Measurements from ENCODE around the gene OR5K2.
A peak's percentile ranks its signal among the peaks of the same experiment; 100 is the strongest.

Gene OR5K2

DNA sequence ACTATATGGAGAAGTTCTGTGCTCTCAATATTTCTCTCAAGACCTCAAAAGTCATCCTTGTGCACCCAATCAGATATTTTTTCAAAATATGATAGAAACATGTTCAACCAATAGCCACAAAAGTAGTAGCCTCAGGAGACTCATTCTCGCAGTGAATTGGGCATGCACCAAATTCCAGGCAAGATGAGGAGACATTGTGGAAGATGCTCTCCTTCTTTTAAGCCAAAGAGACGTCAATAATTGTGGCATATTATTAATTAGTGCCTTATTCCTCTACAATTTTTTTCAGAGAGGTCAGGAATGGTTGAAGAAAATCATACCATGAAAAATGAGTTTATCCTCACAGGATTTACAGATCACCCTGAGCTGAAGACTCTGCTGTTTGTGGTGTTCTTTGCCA is at the start of gene OR5K2:
TSS of gene OR5K2 (plus strand) at position 301 of the 400 bp plus-strand sequence. CDS start at position 301, 0 bp downstream.
- no peak for DNase-seq

DNA sequence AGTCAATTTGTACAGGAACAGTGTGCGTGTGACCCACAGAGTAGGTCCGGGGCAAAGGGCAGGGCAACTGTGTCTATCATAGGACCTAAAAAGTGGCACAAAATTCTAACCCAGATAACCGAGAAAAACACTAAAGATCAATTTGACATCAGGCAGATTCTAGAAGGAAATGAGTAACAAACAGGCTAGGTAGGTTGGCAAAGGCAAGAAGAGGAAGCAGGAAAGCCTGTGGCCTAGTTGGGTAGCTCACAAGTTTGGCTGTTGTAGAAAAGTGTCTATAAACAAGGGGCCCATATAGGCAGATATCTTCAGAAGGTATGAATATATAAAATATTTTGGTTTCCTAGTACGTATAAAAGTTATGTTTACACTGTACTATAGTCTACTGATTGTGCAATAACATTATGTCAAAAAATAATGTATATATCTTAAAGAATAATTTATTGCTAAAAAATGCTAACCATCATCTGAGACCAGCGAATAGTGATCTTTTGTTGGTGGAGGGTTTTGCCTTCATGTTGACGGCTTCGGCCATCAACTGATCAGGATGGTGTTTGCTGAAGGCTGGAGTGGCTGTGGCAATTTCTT is 47.8 kb upstream of the OR5K2 start:
- DNase-seq = no peak

DNA sequence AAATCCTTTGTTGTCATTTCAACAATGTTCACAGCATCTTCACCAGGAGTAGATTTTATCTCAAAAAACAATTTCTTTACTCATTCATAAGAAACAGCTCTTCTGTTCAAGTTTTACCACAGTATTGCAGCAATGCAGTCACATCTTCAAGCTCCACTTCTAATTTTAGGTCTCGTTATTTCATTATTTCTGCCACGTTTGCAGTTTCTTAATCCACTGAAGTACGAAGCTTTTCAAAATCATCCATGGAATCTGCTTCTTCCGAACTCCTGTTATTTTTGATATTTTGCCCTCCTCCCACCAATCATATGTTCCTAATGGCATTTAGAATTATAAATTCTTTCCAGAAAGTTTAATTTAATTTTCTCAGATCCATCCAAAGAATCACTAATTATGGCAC is 47.1 kb upstream of the OR5K2 start:
- DNase-seq = no peak

DNA sequence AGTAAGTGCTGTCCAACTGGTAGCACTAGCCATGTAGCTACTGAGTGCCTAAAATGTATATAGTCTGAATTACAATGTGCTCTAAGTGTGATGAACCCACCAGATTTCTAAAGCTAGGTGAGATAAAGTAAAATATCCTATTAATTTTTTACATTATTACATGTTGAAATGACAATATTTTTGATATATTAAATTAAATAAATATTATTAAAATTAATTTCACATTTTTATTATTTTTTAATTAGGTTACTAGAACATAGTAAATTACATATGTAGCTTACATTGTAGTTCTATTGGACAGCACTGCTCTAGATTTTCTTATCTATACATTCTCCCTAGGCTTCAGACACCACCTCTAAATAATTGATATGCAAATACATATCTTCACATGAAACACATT is 43.7 kb upstream of the OR5K2 start:
- DNase-seq = no peak

DNA sequence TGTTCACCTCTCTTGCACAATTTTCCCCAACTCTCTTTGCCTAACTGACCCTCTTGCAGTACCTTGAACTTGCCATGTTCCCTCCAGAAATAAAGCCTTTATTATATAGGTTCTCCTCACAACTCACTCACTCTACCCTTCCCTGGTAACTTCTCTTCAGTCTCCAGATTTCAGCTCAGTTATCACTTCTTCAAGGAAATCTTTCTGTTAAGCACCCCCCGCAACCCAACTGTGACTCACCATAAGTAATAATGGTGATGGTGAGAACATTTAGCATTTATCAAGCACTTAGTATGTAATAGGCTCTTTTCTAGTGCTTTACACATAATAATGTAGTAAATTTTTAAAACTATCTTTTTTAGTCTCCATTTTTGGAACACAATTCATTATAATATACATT is 42.6 kb upstream of the OR5K2 start:
- no peak for DNase-seq

DNA sequence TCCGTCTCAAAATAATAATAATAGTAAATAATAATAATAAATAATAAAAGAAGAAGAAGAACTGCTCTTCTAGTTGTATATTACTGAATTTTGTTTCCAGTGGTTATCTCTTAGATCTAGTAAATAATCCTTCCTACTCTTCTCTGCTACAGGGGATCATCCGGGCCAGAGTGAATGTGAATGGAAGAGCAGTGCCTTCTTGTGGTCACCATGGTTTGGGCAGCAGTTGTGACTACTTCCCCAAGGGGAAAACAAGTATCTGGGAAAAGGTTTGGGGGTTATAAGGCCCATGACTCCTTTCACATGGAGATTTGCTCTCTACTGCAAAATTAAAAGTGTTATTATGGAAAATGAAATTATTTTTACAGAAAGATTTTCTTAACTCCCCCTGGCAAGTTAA is 39.9 kb upstream of the OR5K2 start:
- no peak for DNase-seq

DNA sequence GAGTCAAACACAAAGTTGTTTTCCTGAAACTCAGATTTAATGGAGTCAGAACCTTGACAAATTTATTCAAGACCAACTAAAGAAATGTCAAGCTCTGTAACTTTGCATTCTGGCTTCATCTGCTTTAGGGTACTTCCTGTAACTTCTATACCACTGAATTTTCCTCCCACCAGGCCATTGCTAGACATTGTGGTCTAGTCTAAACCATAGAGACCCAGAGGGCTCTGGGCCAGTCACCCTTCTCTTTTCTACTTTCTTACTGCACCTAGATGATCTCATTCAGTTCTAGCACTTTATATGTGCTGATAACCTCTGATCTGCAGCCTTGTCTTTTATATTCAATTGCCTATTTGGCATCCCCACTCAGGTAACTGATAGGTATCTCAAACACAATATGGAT is 37.3 kb upstream of the OR5K2 start:
- no peak for DNase-seq

DNA sequence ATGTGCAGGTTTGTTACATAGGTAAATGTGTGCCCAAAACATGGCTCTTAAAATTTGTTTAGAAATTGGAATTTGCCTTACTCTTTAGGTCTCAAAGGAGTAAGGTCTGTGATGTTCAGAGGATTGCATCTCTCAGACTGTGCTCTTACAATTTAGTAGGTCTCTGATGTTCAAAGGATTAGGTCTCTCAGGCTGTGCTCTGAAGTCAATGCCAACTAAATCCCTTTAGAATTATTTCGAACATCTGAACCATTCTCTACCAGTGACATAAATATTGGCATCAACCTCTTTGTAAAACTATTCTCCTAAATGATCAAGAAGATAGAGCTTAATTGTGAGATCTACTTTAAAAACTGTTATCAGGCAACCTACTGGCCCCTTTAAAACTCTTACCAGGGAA is 34.6 kb upstream of the OR5K2 start, which contains the start of gene OR5K1:
TSS of gene OR5K1 (plus strand) at position 301 of the 400 bp plus-strand sequence. CDS start 6,376 bp downstream, outside the sequence.
- no peak for DNase-seq

DNA sequence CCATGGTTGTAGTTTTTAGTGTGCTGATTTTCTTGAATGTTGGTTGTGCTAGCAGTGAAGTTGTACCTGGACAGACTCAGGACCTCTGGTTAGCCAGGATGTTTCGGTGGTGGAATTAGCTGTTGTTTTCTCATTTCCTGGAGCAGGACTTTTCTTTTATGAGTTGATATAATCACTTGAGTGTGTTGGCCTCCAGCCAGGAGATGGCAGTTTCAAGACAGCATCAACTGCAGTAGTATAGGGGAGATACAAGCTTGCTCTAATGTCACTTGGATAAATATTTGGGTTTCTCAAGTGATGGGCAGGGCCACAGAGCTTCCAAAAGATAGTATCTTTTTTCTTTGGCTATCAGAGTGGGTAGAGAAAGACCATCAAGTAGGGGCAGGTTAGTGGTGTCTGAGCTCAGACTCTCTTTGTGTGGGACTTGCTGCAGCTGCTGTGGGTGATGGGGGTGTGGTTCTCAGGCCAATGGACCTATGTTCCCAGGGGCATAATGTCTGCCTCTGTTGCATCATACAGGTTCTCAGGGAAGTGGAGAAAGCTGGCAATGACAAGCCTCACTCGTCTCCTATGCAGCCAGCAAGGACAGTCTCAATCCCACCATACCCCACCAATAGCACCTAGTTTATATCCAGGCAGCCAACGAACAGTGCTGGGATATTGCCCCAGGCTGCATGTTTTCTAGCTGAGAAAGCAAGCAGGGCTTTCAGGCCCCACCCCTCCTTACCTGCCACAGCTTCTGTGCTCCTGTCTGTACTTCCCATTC is 14.6 kb upstream of the OR5K2 start:
- no peak for DNase-seq

DNA sequence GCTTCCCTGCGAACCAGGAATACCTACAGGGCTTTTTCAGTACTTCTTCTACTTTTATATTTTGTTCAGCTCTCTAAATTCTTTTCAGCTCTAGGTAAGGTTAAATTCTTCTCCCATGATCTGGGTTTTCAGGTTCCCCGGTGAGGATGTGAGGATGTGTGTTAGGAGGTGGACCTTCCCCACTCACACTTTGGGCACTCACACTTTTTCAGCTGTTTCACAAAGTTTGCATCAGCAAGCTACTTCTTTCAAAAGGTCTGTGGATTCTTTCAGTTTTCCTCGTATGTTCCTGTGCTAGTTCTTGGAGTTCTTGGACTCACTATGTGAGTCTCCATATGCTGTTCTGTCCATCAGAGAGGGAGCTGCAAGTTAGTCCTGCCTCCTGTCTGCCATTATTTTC is 13.9 kb upstream of the OR5K2 start:
- no peak for DNase-seq

DNA sequence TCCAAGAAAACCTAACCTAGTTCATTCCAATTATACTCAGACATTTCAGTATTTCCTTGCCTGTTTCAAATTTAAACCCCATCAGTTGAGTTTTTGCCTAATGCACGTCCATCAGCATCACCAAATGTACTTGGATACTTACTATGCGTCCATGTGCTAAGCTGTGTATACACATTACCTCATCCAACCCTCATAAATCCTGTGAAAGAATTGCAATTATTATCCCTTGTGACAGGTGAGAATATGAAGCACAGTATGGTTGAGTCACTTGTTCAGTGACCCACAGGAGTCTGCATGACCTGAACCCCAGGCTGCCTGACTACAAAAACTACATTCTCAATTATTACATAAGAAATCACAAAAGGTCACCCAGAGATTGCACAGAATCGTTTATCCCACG is 2.5 kb downstream of the OR5K2 start:
- DNase-seq = no peak

DNA sequence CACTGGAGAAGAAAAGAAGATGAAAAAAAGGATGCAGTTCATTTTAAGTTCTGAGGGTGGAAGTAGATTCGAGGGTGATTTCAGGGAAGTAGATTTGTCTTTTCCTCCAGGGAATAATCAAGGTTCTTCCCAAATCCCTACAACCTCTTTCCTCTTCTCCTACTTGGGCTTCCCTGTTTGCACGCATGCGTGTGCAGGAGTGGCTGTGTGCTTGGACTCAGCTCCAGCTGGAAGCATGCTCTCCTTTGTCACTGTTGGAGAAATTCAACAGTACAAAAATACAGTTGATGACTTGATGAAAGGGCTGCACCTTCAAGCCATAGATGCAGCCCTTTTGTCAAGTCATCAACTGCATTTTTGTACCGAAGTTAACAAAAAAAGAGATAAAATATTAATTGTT is 3.8 kb downstream of the OR5K2 start:
- no peak for DNase-seq

DNA sequence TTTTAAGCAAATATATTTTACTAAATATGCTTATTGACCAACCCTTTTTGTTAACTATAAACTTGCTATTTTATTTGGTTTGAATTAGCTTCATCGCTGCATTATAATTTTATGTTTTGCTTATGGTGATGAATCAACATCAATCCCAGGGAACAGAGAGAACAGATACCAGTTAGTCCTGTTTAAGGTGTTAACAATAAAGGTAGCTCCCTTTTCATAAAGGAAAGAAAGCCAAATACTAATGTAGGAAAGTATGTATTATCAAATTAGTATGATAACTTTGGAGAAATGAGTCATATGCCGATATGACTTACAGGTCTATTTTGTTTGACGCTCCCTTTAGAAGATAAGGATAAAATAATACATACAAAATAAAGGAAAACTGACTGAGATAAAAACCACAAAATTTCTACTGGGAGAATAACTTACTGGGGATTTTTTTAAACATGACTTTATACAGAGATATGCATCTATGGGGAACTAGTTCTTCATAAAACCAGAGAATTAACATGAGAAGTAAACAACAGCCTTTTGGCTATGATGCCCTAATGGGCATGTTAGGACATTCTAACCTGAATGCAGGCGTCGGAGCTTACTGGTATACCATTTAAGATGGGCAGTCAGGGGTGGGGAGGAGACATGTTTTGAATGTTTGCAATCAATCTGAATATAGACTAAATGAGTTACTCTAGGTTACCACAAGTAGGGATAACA is 4.5 kb downstream of the OR5K2 start:
- DNase-seq = no peak

DNA sequence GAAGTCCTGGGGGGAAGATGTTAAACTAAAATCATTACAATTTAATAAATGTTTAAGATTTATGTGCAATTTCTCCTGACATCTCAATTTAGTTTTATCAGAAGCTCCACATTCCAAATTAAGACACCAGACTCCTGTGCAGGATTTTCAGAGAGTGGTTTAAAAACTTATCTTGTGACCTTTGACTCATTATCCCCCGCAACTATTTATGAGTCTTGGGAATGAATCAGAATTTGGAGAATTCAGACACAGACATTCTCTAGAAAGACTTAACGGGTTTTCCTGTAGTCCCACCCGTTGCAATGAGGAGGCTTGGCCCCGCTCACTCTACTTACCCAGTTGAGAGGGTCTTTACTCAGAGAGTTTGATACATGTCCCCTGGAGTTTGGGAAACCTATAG is 7.1 kb downstream of the OR5K2 start:
- DNase-seq = no peak

DNA sequence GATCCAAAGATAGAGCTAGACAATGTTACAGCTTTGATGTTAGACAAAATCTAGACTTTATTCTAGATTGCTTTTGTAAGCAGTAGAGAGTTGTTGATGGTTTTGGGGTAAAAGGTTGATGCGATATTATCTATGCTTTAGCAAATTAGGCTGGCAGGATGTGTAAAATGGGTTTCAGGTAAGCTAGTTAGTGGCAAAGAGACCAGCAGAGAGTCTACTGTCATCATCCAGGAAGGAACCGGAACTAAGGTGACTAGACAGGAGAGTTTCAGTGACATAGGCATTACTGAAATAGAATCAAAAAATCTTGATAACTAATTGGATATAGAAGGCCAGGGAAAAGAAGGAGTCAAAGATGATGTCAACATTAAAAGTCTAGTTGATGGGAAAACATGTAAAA is 11.1 kb downstream of the OR5K2 start:
- DNase-seq = no peak

DNA sequence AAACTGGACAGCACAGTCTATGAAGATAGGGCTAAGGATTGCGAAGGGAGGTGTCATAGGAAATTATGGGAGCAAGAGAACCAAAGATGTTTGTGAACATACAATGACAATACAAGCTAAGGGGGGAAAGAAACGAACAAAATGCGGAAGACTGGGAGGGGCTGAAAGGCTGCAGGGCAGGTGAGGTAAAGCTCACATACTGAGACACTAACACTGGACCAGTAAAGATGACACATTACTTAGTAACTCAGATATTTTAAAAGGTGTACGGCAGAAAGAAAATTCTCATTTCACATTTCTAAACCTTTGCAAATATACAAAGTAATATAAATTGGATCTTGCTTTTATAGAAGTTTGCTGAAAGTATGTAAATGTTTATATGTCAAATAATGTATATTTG is 15.1 kb downstream of the OR5K2 start:
- DNase-seq = no peak

DNA sequence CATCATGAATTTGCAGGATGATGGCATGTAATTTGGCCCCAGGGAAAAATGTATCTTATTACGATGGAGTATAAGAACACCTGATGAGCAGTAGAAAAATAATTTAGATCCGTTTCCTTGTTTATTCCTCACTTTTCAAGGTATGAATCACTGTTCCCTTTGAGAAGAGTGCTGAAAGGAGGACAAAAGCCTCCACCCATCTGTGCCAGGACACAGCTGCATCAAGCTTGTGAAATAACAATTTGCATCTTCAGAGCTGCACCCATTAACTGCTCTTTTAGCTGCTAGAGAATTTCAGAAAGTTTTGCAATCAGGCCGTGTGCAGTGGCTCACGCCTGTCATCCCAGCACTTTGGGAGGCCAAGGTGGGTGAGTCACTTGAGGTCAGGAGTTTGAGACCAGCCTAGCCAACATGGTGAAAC is 15.6 kb downstream of the OR5K2 start:
- peak; percentile 22 for DNase-seq

DNA sequence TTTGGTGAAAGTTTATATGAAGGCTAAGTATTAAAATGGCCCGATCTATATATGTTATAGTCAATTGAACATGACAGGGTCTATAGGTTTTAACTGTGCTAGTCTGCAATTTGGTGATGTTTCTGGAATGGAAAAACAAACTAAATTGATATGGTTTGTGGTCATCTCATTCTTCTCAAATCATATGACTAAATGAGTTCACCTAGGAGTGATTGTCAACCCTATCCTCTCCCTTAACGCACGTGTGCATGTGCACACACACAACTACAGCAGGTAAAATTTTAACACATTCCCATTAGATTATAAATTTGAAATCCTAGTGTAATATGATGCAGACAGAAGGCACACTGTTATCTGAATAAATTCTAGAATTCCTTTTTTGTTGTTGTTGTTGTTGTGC is 16.3 kb downstream of the OR5K2 start:
- DNase-seq = no peak

DNA sequence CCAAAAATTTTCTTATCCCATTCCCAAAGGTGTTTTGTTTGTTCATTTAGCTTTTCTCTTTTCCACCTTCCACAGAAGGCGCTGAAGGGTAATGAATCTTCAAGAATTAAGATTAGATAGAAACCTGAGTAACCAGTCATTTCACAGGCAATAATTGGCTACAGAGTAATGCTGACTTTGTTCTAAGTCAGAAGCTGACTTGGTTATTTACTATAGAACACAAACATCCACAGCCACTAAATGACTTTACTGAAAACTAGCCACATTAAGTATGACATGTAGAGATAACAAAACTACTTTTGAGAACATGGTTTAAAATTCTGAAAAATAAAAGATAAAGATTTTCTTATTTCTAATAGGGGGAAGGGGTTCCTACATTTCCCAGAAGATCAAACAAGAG is 17.5 kb downstream of the OR5K2 start:
- DNase-seq = no peak

DNA sequence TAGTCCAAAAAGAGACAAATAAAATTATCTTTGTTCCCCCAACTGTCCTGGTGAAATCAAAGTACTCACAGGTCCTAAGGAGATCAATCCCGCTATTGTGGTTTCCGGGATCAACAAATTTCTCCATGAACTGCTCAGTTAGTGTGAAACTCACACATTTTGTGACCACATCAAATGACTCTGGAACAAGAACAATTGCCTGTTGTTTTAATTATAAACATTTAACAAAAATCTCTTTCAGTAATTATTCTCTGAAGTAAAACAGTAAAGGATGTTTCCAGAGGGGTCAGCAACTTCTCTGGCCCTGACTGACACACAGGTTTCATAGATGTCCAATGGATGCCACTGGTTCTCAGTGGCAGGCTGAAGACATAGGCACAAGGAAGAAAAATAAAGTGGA is 21.3 kb downstream of the OR5K2 start:
- DNase-seq = no peak

DNA sequence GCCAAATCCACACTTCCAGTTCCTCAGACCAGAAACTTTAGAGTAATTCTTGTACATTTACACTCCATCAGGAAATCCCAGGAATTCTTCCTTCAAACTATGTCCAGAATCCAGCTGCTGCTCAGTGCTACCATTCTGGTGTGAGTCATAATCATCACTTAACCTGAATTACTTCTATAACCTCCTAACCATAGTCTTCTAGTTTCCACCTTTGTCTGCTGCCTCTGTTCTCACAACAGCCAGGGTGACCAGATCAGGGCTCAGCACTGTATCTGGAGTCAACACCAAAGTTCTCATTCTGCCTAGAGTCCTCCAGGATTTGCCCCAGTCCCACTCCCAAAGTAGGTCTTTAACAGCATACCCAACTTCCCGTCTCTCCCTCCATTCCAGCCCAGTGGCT is 21.9 kb downstream of the OR5K2 start:
- DNase-seq = no peak

DNA sequence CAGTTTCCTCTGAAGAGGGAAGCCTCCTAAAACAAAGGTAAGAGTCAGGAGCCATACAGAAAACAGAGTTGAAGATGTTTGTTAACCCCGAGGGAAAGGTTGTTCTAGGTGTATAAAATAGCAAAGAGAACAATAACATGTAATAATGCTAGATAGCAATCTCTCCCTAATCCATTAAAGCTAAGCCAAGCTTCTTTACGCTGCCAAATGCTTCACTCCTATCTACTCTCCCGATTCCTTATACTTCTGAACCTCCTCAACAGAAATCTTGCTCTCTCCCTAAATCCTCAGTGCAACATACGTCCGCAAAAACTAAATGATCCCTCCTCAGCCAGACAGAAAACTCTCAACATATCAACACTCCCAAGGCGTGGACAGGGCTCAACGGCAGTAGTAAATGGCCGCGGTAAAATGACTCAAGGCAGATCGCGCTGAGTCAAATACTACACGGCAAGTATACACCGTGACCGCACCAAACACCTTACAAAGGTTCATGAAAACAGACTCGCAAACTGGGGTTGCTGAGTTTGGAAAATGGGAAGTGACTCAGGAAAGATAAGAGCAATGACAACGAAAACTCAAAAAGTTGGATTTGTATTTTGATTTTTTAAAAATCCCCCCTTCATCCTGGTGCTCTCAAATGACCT is 24.5 kb downstream of the OR5K2 start:
- no peak for DNase-seq

DNA sequence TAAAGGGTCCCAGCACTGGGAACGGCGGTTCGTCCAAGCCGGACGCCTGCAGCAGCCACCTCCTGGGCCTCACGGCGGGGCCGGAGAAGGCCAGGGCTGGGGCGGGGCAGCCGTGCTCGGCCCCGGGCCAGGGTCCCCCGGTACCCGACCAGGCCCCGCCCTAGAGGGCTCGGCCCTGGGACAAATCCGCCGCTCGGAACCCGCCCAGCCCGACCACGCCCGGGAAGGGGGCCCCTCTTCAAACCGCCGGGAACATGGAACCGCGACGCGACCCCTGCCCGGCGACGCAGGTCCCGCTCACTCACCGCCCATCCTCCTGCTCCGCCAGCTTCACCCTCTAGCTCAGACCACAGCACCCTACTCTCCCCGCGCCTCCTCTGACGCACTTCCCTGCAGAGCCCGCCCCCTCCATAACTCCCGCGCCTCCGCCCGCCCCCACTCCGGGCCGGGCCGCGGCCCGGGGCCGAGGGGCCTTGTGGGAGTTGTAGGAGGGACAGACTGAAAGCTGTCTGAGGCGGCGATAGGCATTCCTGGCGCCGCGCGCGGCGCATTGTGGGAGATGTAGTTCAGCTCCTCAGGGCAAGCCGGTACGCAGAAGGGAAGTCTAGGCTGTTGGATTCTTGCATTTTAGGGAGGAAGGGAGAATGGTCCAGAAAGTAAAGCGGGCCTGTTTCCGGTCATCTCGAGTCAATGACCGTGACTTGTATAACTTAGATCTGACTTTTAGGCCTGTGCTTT is 25.2 kb downstream of the OR5K2 start, which contains the start of gene CLDND1:
TSS of gene CLDND1 (minus strand) at position 359 of the 738 bp plus-strand sequence. CDS start 1,478 bp downstream, outside the sequence.
- peak; percentile 90 for DNase-seq
